ENCODE results near the gene PIM2. TPM values are rescaled to one million over a fixed set of nuclear protein-coding genes. Genes with fewer than 3 reads are reported as not detected.

PIM2 gene
- total RNA-seq = 10 to 100 TPM; 21.7 to 36.5 TPM
- 10 to 100 TPM; 14.8 to 27.4 TPM for polyA plus RNA-seq
- long read RNA-seq, donor 1, partial matches to known transcripts = 0 of 2 reads
- long read RNA-seq, donor 1, other reads (novel, unspliced or antisense) = 0 of 2 reads
- long read RNA-seq, donor 2 = 0 reads
- long read RNA-seq, donor 3, partial matches to known transcripts = 0 of 2 reads
- long read RNA-seq, donor 3, other reads (novel, unspliced or antisense) = 0 of 2 reads
- long read RNA-seq, donor 4, partial matches to known transcripts = 0 of 2 reads
- long read RNA-seq, donor 4, other reads (novel, unspliced or antisense) = 0 of 2 reads
- long read RNA-seq, donor 5, partial matches to known transcripts = 0 of 1 reads
- long read RNA-seq, donor 5, other reads (novel, unspliced or antisense) = 0 of 1 reads

DNA sequence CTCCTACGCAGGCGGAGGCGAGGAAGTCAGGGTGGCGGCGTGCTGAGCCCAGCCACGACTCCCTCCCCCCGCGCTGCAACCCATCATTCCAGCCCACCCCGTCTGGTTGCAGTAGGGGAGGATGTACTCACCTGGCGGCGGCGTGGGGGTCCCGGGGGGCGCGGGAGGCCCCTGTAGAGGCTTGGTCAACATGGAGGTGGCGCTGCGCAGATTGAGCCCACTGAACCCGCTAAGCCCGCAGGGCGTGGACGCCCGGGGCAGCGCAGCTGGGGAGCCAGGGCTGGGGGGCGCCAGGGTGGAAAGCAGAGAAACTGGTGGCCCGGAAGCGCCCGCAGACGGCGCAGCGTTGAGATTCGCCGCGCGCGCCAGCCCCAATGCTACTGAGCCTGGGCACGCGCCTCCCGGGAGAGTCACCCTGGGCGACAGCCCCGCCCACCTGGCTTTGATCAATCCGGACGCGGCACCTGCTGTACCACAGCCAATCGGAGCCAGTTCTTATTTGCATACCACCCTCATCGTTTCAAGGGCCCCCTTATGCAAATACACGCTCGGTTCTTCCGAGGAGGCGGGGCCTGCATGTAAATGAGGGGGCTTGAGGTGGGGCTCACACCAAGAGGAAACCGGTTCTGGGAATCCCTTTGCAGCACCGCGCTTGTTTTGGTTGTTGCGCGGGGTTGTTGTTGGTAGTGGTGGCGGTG is at the start of gene PIM2:
TSS of gene PIM2 (minus strand) at position 382 of the 698 bp plus-strand sequence. CDS start at position 192, 190 bp downstream.
- DNase-seq = peak; percentile 81 to 90 (median 88)
- Histone ChIP-seq H3K9me3 (ENCODE audit: control insufficient read depth in 4 of 4, insufficient read depth in 3 of 4, low read length in 3 of 4) (peaks cover 0 to 5% (median 0%) of the 10 kb centered on the region in 4 donors), H3K4me1 (ENCODE audit: control insufficient read depth in 5 of 5, insufficient read depth in 5 of 5, low read length in 5 of 5) (peaks cover 0 to 3% (median 2%) of the 10 kb centered on the region in 5 donors), H3K36me3 (ENCODE audit: control insufficient read depth in 4 of 4, insufficient read depth in 4 of 4, low read length in 4 of 4) (peaks cover 0 to 11% (median 4%) of the 10 kb centered on the region in 4 donors), H3K4me3 (peak within 1 kb of the TSS; percentile 54), H3K9ac (ENCODE audit: insufficient read depth in 1 of 2, low read length in 2 of 2) (peak within 1 kb of the TSS in 1 of 2 donors; percentile 13), H3K27me3 (ENCODE audit: control insufficient read depth in 3 of 3, insufficient read depth in 3 of 3, low read length in 2 of 3) (no peaks in the 10 kb centered on the region), H3K27ac (ENCODE audit: low read depth in 1 of 2, low read length in 1 of 2) (peak within 1 kb of the TSS; percentile 75 to 90)
- peak; percentile 83 for ATAC-seq (ENCODE audit: insufficient read depth, low FRiP score)
- TF ChIP-seq, protein P1, sequence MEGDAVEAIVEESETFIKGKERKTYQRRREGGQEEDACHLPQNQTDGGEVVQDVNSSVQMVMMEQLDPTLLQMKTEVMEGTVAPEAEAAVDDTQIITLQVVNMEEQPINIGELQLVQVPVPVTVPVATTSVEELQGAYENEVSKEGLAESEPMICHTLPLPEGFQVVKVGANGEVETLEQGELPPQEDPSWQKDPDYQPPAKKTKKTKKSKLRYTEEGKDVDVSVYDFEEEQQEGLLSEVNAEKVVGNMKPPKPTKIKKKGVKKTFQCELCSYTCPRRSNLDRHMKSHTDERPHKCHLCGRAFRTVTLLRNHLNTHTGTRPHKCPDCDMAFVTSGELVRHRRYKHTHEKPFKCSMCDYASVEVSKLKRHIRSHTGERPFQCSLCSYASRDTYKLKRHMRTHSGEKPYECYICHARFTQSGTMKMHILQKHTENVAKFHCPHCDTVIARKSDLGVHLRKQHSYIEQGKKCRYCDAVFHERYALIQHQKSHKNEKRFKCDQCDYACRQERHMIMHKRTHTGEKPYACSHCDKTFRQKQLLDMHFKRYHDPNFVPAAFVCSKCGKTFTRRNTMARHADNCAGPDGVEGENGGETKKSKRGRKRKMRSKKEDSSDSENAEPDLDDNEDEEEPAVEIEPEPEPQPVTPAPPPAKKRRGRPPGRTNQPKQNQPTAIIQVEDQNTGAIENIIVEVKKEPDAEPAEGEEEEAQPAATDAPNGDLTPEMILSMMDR (IDR thresholded peaks at IDR 0.05; ENCODE audit: control extremely low read depth, extremely low read depth) = no peak
- WGBS, 2 donors = 0 to 30% methylated on average over 33 to 55 of the region's 55 CpGs

DNA sequence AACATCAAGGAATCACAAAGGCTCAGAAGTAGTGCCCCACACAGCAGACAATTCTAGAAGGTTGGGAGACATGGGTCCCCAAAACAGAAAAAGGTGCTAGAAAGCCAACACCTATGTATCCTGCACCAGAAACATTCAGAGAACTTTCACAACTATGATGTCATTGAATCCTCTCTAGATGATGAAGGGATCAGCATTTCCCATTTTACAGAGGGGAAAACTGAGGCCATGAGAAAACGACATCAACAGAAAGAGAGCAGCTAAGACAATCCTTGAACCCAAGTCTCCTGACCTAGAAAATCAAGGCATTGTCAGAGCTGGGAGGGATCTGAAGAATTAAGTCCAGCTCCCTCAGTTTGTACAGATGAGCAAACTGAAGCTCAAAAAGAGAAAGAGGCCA is 49.6 kb upstream of the PIM2 start:
- Histone ChIP-seq H3K27ac (ENCODE audit: low read depth in 1 of 2, low read length in 1 of 2) (no peak overlapping the region), H3K9me3 (ENCODE audit: control insufficient read depth in 4 of 4, insufficient read depth in 3 of 4, low read length in 3 of 4) (peaks cover 0 to 2% (median 0%) of the 10 kb centered on the region in 4 donors), H3K27me3 (ENCODE audit: control insufficient read depth in 3 of 3, insufficient read depth in 3 of 3, low read length in 2 of 3) (no peaks in the 10 kb centered on the region), H3K4me1 (ENCODE audit: control insufficient read depth in 5 of 5, insufficient read depth in 5 of 5, low read length in 5 of 5) (peaks cover 0 to 9% (median 0%) of the 10 kb centered on the region in 5 donors), H3K9ac (ENCODE audit: insufficient read depth in 1 of 2, low read length in 2 of 2) (no peak overlapping the region), H3K4me3 (no peak overlapping the region), H3K36me3 (ENCODE audit: control insufficient read depth in 4 of 4, insufficient read depth in 4 of 4, low read length in 4 of 4) (no peaks in the 10 kb centered on the region)
- WGBS, 2 donors = 70 to 91% methylated on average over 1 of the region's 1 CpG
- TF ChIP-seq, protein P1 (IDR thresholded peaks at IDR 0.05; ENCODE audit: control extremely low read depth, extremely low read depth) = no peak
- no peak for DNase-seq
- ATAC-seq (ENCODE audit: insufficient read depth, low FRiP score) = no peak

DNA sequence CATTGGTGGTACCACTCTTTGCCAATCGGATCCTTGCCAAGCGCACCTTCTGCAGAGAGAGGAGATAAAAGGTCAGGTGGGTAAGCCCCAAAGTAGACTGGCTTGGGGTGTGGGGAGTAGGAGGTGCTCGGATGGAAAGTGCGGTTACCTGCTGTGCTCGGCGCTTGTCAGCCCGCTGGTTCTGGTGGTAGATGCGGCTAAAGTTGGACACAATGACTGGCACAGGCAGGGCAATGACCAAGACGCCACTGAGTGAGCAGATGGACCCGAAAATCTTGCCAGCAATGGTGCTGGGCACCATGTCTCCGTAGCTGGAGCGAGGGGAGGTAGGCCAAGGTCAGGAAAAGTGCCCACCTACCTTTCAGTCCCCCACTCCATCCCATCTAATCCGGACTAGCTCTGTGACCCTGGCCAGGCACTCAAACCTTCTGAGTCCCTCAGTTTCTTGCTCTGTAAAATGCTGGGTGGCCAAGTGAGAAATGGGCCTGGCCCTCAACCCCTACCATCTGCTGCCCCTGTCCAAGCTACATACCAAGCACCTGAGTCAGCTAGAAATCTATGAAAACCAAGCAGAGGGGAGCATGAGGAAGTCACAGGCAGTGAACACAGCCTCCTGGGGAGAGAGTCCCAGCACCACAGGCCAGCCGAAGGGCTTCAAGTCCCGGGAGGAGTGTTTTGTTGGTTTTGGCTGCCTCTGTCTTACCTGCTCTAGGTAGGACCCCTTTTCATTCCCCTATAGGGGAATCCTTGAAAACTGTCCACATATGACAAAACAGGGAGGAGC is 48.2 kb upstream of the PIM2 start:
- H3K27ac ChIP-seq (ENCODE audit: low read depth in 1 of 2, low read length in 1 of 2) = no peak overlapping the region
- H3K27me3 ChIP-seq (ENCODE audit: control insufficient read depth in 3 of 3, insufficient read depth in 3 of 3, low read length in 2 of 3) = no peaks in the 10 kb centered on the region
- no peak overlapping the region for H3K4me3 ChIP-seq
- peaks cover 0 to 12% (median 2%) of the 10 kb centered on the region in 5 donors for H3K4me1 ChIP-seq (ENCODE audit: control insufficient read depth in 5 of 5, insufficient read depth in 5 of 5, low read length in 5 of 5)
- TF ChIP-seq, protein P1 (IDR thresholded peaks at IDR 0.05; ENCODE audit: control extremely low read depth, extremely low read depth) = no peak
- no peak overlapping the region for H3K9ac ChIP-seq (ENCODE audit: insufficient read depth in 1 of 2, low read length in 2 of 2)
- no peaks in the 10 kb centered on the region for H3K36me3 ChIP-seq (ENCODE audit: control insufficient read depth in 4 of 4, insufficient read depth in 4 of 4, low read length in 4 of 4)
- DNase-seq (no peak), ATAC-seq (ENCODE audit: insufficient read depth, low FRiP score) (no peak)
- peaks cover 0 to 2% (median 0%) of the 10 kb centered on the region in 4 donors for H3K9me3 ChIP-seq (ENCODE audit: control insufficient read depth in 4 of 4, insufficient read depth in 3 of 4, low read length in 3 of 4)
- WGBS, 2 donors = 82 to 97% methylated on average over 15 of the region's 15 CpGs
